Panc1 (cell line): Measurements from ENCODE around the gene RIMBP3B. TPM values are rescaled to one million over a fixed set of nuclear protein-coding genes. Genes with fewer than 3 reads are reported as not detected.

ENCODE experiments used
- total RNA-seq: library from RNA; stranded (reverse); gene quantifications from one replicate; pipeline ENCODE4 v1.2.1, GENCODE V29; 2021; ENCODE audit not compliant: unreplicated experiment

RIMBP3B gene
- total RNA-seq, 1 experiment from 2014 or later: 0.54 TPM

Other genes starting within 250 kb of the RIMBP3B start
- 7.3 TPM for gene HIC2, start 33.6 kb downstream of the RIMBP3B start, total RNA-seq
- gene TMEM191C, start 83.6 kb downstream of the RIMBP3B start, total RNA-seq: 2.9 TPM
- 0.90 TPM for gene RIMBP3C, start 167.7 kb downstream of the RIMBP3B start, total RNA-seq
- 51.1 TPM for gene UBE2L3, start 184.0 kb downstream of the RIMBP3B start, total RNA-seq
- 60.6 TPM for gene YDJC, start 246.3 kb downstream of the RIMBP3B start, total RNA-seq
- gene CCDC116, start 249.0 kb downstream of the RIMBP3B start, total RNA-seq: not detected